ENCODE measurements around the gene MYL6B. TPM values are rescaled to one million over a fixed set of nuclear protein-coding genes. Genes with fewer than 3 reads are reported as not detected.

MYL6B gene
- total and polyA plus RNA-seq, 3 experiments from 2014 or later, result 6.2 to 70.0 (median 68.6) TPM

- H3K36me3 ChIP-seq (ENCODE audit: insufficient read depth, low read length), result no peaks in the 10 kb centered on the region
- peaks cover 35% of the 10 kb centered on the region for H3K4me1 ChIP-seq (ENCODE audit: insufficient read depth, low read length)
- H3K36me3 Mint-ChIP-seq, result peaks cover 0 to 40% (median 0%) of the 10 kb centered on the region in 3 donors
- no peak overlapping the region for H3K4me3 Mint-ChIP-seq
- ChIA-PET CTCF (interaction anchor here (0.8 to 8.6 kb wide), 4 partner anchors 15 to 340 kb away, joined by 3 to 121 read pairs (median 4); partner anchors contain the start of gene SMARCC2), POLR2A (interaction anchor here (0.6 to 3.2 kb wide), 2 partner anchors 66 to 580 kb away, joined by 4 to 25 read pairs; partner anchors contain the start of gene SMARCC2)
- H3K27me3 Mint-ChIP-seq, result no peaks in the 10 kb centered on the region
- H3K9me3 Mint-ChIP-seq, result no peaks in the 10 kb centered on the region
- peak overlapping the region in 7 of 8 donors; percentile 17 to 84 (median 64) for H3K27ac Mint-ChIP-seq
- no peak overlapping the region for H3K27ac ChIP-seq (ENCODE audit: low read depth, low read length)
- H3K4me1 Mint-ChIP-seq, result peaks cover 42 to 45% (median 44%) of the 10 kb centered on the region in 3 donors
- DNase-seq, result no peak
- no peaks in the 10 kb centered on the region for H3K27me3 ChIP-seq (ENCODE audit: insufficient read depth, low read length, poor library complexity, severe bottlenecking)
- H3K9me3 ChIP-seq (ENCODE audit: low read length), result no peaks in the 10 kb centered on the region
- H3K4me3 ChIP-seq (ENCODE audit: low read length), result no peak overlapping the region
These were observed 28.3 kb upstream of the MYL6B start for GRCh38 chr12:56124133-56124532.

GRCh38 chr12:56126732-56127239 lies 25.6 kb upstream of the MYL6B start:
- Histone ChIP-seq H3K4me1 (ENCODE audit: insufficient read depth, low read length) (peaks cover 48% of the 10 kb centered on the region), H3K9me3 (ENCODE audit: low read length) (no peaks in the 10 kb centered on the region), H3K27me3 (ENCODE audit: insufficient read depth, low read length, poor library complexity, severe bottlenecking) (no peaks in the 10 kb centered on the region), H3K4me3 (ENCODE audit: low read length) (peak overlapping the region; percentile 2), H3K27ac (ENCODE audit: low read depth, low read length) (peak overlapping the region; percentile 73), H3K36me3 (ENCODE audit: insufficient read depth, low read length) (peaks cover 17% of the 10 kb centered on the region)
- Mint-ChIP-seq H3K36me3 (peaks cover 13 to 42% (median 20%) of the 10 kb centered on the region in 3 donors), H3K4me3 (peak overlapping the region; percentile 46 to 99 (median 98)), H3K9me3 (no peaks in the 10 kb centered on the region), H3K27ac (peak overlapping the region; percentile 87 to 99 (median 95)), H3K27me3 (peaks cover 0 to 2% of the 10 kb centered on the region in 2 donors), H3K4me1 (peaks cover 53 to 62% (median 59%) of the 10 kb centered on the region in 3 donors)
- no peak for DNase-seq
- CTCF ChIA-PET, result interaction anchor here (0.6 to 8.6 kb wide), 21 partner anchors 9 to 344 kb away, joined by 3 to 121 read pairs (median 5); partner anchors contain the start of genes CNPY2, MYL6, MYL6B and PA2G4
- POLR2A ChIA-PET, result interaction anchor here (0.6 to 4.5 kb wide), 5 partner anchors 9 to 96 kb away, joined by 3 to 58 read pairs (median 23); partner anchors contain the start of genes MYL6, PA2G4, RNF41 and SMARCC2

GRCh38 chr12:56127485-56127887 lies 24.9 kb upstream of the MYL6B start:
- H3K27ac Mint-ChIP-seq, result peak overlapping the region; percentile 90 to 99 (median 95)
- H3K4me3 Mint-ChIP-seq, result peak overlapping the region; percentile 86 to 99 (median 98)
- no peak for DNase-seq
- POLR2A ChIA-PET, result interaction anchor here (0.5 to 4.5 kb wide), 16 partner anchors 10 to 309 kb away, joined by 3 to 58 read pairs (median 6); partner anchors contain the start of genes IL23A, MYL6, MYL6B and ORMDL2
- CTCF ChIA-PET, result interaction anchor here (0.8 to 8.6 kb wide), 16 partner anchors 8 to 501 kb away, joined by 3 to 121 read pairs (median 5); partner anchors contain the start of genes CD63, COQ10A, MYL6 and MYL6B
- Histone ChIP-seq H3K36me3 (ENCODE audit: insufficient read depth, low read length) (peaks cover 24% of the 10 kb centered on the region), H3K4me1 (ENCODE audit: insufficient read depth, low read length) (peaks cover 50% of the 10 kb centered on the region), H3K27me3 (ENCODE audit: insufficient read depth, low read length, poor library complexity, severe bottlenecking) (no peaks in the 10 kb centered on the region), H3K27ac (ENCODE audit: low read depth, low read length) (peak overlapping the region; percentile 73), H3K9me3 (ENCODE audit: low read length) (no peaks in the 10 kb centered on the region), H3K4me3 (ENCODE audit: low read length) (peak overlapping the region; percentile 47)
- H3K4me1 Mint-ChIP-seq, result peaks cover 60 to 69% (median 66%) of the 10 kb centered on the region in 3 donors
- peaks cover 20 to 43% (median 27%) of the 10 kb centered on the region in 3 donors for H3K36me3 Mint-ChIP-seq
- H3K9me3 Mint-ChIP-seq, result no peaks in the 10 kb centered on the region
- H3K27me3 Mint-ChIP-seq, result peaks cover 0 to 2% of the 10 kb centered on the region in 2 donors

GRCh38 chr12:56127888-56128669 lies 24.3 kb upstream of the MYL6B start, which contains the start of gene ESYT1:
Gene ESYT1, plus strand, starts transcription at chr12:56128267. Its CDS starts 53 bp downstream, at chr12:56128320.
- Histone ChIP-seq H3K4me1 (ENCODE audit: insufficient read depth, low read length) (peaks cover 50% of the 10 kb centered on the region), H3K27ac (ENCODE audit: low read depth, low read length) (peak within 1 kb of the TSS; percentile 90), H3K36me3 (ENCODE audit: insufficient read depth, low read length) (peaks cover 27% of the 10 kb centered on the region), H3K27me3 (ENCODE audit: insufficient read depth, low read length, poor library complexity, severe bottlenecking) (no peaks in the 10 kb centered on the region), H3K4me3 (ENCODE audit: low read length) (peak within 1 kb of the TSS; percentile 90), H3K9me3 (ENCODE audit: low read length) (no peaks in the 10 kb centered on the region)
- Mint-ChIP-seq H3K27me3 (peaks cover 0 to 2% of the 10 kb centered on the region in 2 donors), H3K9me3 (no peaks in the 10 kb centered on the region), H3K4me3 (peak within 1 kb of the TSS; percentile 86 to 99 (median 98)), H3K36me3 (peaks cover 22 to 44% (median 27%) of the 10 kb centered on the region in 3 donors), H3K4me1 (peaks cover 59 to 71% (median 69%) of the 10 kb centered on the region in 3 donors), H3K27ac (peak within 1 kb of the TSS; percentile 90 to 99 (median 98))
- DNase-seq, result peak; percentile 94 to 99 (median 99)
- ChIA-PET CTCF (interaction anchor here (0.6 to 8.6 kb wide), 19 partner anchors 8 to 501 kb away, joined by 3 to 121 read pairs (median 5); partner anchors contain the start of genes CD63, COQ10A, MYL6 and MYL6B), POLR2A (interaction anchor here (0.5 to 4.5 kb wide), 20 partner anchors 9 to 310 kb away, joined by 3 to 58 read pairs (median 6); partner anchors contain the start of genes IL23A, MYL6, MYL6B and ORMDL2)

GRCh38 chr12:56128670-56129205 lies 23.6 kb upstream of the MYL6B start:
- H3K36me3 Mint-ChIP-seq, result peaks cover 26 to 51% (median 27%) of the 10 kb centered on the region in 3 donors
- peak in 2 of 5 donors; percentile 26 to 49 for DNase-seq
- Histone ChIP-seq H3K9me3 (ENCODE audit: low read length) (no peaks in the 10 kb centered on the region), H3K36me3 (ENCODE audit: insufficient read depth, low read length) (peaks cover 33% of the 10 kb centered on the region), H3K27me3 (ENCODE audit: insufficient read depth, low read length, poor library complexity, severe bottlenecking) (no peaks in the 10 kb centered on the region), H3K27ac (ENCODE audit: low read depth, low read length) (peak overlapping the region; percentile 90), H3K4me1 (ENCODE audit: insufficient read depth, low read length) (peaks cover 54% of the 10 kb centered on the region), H3K4me3 (ENCODE audit: low read length) (peak overlapping the region; percentile 90)
- ChIA-PET POLR2A (interaction anchor here (0.6 to 4.5 kb wide), 17 partner anchors 8 to 311 kb away, joined by 3 to 58 read pairs (median 6); partner anchors contain the start of genes IL23A, MYL6, MYL6B and ORMDL2), CTCF (interaction anchor here (0.6 to 8.6 kb wide), 15 partner anchors 11 to 500 kb away, joined by 3 to 121 read pairs (median 5); partner anchors contain the start of genes CD63, MYL6, MYL6B and PA2G4)
- no peaks in the 10 kb centered on the region for H3K9me3 Mint-ChIP-seq
- H3K27me3 Mint-ChIP-seq, result peaks cover 0 to 2% of the 10 kb centered on the region in 2 donors
- H3K4me3 Mint-ChIP-seq, result peak overlapping the region; percentile 86 to 99 (median 98)
- H3K4me1 Mint-ChIP-seq, result peaks cover 58 to 74% (median 71%) of the 10 kb centered on the region in 3 donors
- peak overlapping the region; percentile 90 to 99 (median 98) for H3K27ac Mint-ChIP-seq

- peaks cover 0 to 2% of the 10 kb centered on the region in 2 donors for H3K27me3 Mint-ChIP-seq
- H3K4me1 Mint-ChIP-seq, result peaks cover 56 to 68% (median 65%) of the 10 kb centered on the region in 3 donors
- H3K36me3 Mint-ChIP-seq, result peaks cover 27 to 56% (median 28%) of the 10 kb centered on the region in 3 donors
- peak; percentile 65 to 87 (median 78) for DNase-seq
- Histone ChIP-seq H3K4me1 (ENCODE audit: insufficient read depth, low read length) (peaks cover 59% of the 10 kb centered on the region), H3K9me3 (ENCODE audit: low read length) (no peaks in the 10 kb centered on the region), H3K36me3 (ENCODE audit: insufficient read depth, low read length) (peaks cover 40% of the 10 kb centered on the region), H3K27ac (ENCODE audit: low read depth, low read length) (peak overlapping the region; percentile 90), H3K4me3 (ENCODE audit: low read length) (peak overlapping the region; percentile 90), H3K27me3 (ENCODE audit: insufficient read depth, low read length, poor library complexity, severe bottlenecking) (no peaks in the 10 kb centered on the region)
- peak overlapping the region; percentile 90 to 99 (median 98) for H3K27ac Mint-ChIP-seq
- CTCF ChIA-PET, result interaction anchor here (0.9 to 8.6 kb wide), 10 partner anchors 10 to 335 kb away, joined by 3 to 121 read pairs (median 8); partner anchors contain the start of genes MYL6, MYL6B, RPL41 and SMARCC2
- POLR2A ChIA-PET, result interaction anchor here (0.9 to 4.5 kb wide), 9 partner anchors 8 to 60 kb away, joined by 3 to 58 read pairs (median 9); partner anchors contain the start of genes MYL6, PA2G4, RPL41 and SMARCC2
- H3K9me3 Mint-ChIP-seq, result no peaks in the 10 kb centered on the region
- peak overlapping the region; percentile 86 to 99 (median 98) for H3K4me3 Mint-ChIP-seq
These were observed 23.0 kb upstream of the MYL6B start for GRCh38 chr12:56129206-56129941.

Data from CD8-positive, alpha-beta memory T cell (primary cell).